Panc1 (cell line): ENCODE measurements around the gene MYH7.

ENCODE experiments used
- CTCF ChIP-seq: fragments of 450-650 bp; IDR thresholded peaks from 2 replicates; pipeline ENCODE4 v1.5.1; 2017; ENCODE audit warnings: mild to moderate bottlenecking
- SIN3A ChIP-seq: IDR thresholded peaks from 2 replicates; pipeline ENCODE4 v1.6.1; 2012; ENCODE audit warnings: low read depth, mild to moderate bottlenecking, low read length, moderate library complexity, borderline replicate concordance; ENCODE audit not compliant: insufficient read depth
- TF ChIP-seq, protein P1 (sequence below), 2 experiments: IDR thresholded peaks; 2 replicates each; pipeline ENCODE4 v1.6.1; 2011 to 2012; ENCODE audit warnings: low read depth in 2 of 2, control low read depth in 1 of 2, low read length in 1 of 2, mild to moderate bottlenecking in 1 of 2, moderate library complexity in 1 of 2; ENCODE audit not compliant: insufficient read depth in 1 of 2

GRCh38 chr14:23482823-23483148, 47.3 kb upstream of the MYH7 start:
- TF ChIP-seq CTCF (no peak), SIN3A (no peak)
- TF ChIP-seq, protein P1, sequence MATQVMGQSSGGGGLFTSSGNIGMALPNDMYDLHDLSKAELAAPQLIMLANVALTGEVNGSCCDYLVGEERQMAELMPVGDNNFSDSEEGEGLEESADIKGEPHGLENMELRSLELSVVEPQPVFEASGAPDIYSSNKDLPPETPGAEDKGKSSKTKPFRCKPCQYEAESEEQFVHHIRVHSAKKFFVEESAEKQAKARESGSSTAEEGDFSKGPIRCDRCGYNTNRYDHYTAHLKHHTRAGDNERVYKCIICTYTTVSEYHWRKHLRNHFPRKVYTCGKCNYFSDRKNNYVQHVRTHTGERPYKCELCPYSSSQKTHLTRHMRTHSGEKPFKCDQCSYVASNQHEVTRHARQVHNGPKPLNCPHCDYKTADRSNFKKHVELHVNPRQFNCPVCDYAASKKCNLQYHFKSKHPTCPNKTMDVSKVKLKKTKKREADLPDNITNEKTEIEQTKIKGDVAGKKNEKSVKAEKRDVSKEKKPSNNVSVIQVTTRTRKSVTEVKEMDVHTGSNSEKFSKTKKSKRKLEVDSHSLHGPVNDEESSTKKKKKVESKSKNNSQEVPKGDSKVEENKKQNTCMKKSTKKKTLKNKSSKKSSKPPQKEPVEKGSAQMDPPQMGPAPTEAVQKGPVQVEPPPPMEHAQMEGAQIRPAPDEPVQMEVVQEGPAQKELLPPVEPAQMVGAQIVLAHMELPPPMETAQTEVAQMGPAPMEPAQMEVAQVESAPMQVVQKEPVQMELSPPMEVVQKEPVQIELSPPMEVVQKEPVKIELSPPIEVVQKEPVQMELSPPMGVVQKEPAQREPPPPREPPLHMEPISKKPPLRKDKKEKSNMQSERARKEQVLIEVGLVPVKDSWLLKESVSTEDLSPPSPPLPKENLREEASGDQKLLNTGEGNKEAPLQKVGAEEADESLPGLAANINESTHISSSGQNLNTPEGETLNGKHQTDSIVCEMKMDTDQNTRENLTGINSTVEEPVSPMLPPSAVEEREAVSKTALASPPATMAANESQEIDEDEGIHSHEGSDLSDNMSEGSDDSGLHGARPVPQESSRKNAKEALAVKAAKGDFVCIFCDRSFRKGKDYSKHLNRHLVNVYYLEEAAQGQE (IDR thresholded peaks at IDR 0.05; ENCODE audit: insufficient read depth in 1 of 2, low read depth in 2 of 2, low read length in 1 of 2): no peak
